Measurements from ENCODE around the gene CSNK1E.

DNA sequence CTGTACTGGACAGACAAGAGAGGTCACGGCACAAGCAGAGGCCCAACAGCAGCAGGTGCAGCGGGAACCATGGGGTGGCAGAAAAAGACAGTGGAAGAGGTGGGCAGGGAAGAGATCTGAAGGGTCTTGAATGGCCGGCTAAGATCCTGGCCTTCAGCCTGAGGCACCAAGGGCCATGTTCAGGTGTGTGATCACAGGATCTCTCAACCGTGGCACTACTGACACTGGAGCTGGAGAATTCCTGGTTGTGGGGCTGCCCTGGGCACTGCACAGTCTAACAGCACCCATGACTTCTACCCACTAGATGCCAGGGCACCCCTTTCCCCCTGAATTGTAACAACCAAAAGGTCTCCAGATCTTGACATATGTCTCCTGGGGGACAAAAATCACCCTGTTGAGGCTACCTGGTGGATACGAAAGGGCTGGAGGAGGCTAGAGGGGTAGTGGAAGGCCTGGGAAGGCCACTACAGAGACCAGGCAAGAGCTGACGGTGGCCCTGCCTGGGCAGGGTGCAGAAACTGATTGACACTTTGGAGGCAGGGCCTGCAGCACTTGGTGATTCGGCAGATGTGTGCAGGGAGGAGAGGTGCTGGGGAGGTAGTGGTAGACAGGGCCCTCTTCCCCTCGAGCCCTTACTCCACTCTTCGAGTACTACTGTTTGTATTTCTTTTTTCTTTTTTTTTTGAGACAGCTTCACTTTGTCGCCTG, 8.3 kb downstream of the CSNK1E start:
- TF ChIP-seq, protein P1, sequence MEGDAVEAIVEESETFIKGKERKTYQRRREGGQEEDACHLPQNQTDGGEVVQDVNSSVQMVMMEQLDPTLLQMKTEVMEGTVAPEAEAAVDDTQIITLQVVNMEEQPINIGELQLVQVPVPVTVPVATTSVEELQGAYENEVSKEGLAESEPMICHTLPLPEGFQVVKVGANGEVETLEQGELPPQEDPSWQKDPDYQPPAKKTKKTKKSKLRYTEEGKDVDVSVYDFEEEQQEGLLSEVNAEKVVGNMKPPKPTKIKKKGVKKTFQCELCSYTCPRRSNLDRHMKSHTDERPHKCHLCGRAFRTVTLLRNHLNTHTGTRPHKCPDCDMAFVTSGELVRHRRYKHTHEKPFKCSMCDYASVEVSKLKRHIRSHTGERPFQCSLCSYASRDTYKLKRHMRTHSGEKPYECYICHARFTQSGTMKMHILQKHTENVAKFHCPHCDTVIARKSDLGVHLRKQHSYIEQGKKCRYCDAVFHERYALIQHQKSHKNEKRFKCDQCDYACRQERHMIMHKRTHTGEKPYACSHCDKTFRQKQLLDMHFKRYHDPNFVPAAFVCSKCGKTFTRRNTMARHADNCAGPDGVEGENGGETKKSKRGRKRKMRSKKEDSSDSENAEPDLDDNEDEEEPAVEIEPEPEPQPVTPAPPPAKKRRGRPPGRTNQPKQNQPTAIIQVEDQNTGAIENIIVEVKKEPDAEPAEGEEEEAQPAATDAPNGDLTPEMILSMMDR (IDR thresholded peaks at IDR 0.05) = no peak
- TF ChIP-seq POLR2AphosphoS5 (IDR thresholded peaks at IDR 0.05) = no peak
- no peak for TF ChIP-seq EP300 (IDR thresholded peaks at IDR 0.05)

Measured in upper lobe of left lung (tissue), 4 donors.